Retinal pigment epithelial cell (primary cell): ENCODE measurements around the gene PEF1.
A peak's percentile ranks its signal among the peaks of the same experiment; 100 is the strongest.

Source experiments
- DNase-seq: peaks from one replicate; pipeline ENCODE4 v3.0.0-alpha.2; 2010; ENCODE audit warnings: low read depth
- H3K4me3 ChIP-seq: 2 replicates; pipeline ENCODE4 v1.5.1; 2011; ENCODE audit warnings: mild to moderate bottlenecking, low read length, control low read depth, moderate library complexity
- CTCF ChIP-seq: conservative IDR thresholded peaks from 2 replicates; pipeline ENCODE4 v1.5.1; 2011; ENCODE audit warnings: low read depth, low read length, control low read depth, inconsistent platforms

The PEF1 gene

GRCh38 chr1:31688233-31688918 is 43.7 kb upstream of the PEF1 start:
- TF ChIP-seq CTCF, result no peak
- no peak for DNase-seq
- no peak overlapping the region for H3K4me3 ChIP-seq

GRCh38 chr1:31687601-31688000 is 42.9 kb upstream of the PEF1 start:
- no peak for DNase-seq
- no peak for TF ChIP-seq CTCF
- no peak overlapping the region for H3K4me3 ChIP-seq

GRCh38 chr1:31685795-31686194 is 41.1 kb upstream of the PEF1 start:
- H3K4me3 ChIP-seq, result no peak overlapping the region
- TF ChIP-seq CTCF, result no peak
- no peak for DNase-seq

GRCh38 chr1:31683997-31684396 is 39.3 kb upstream of the PEF1 start:
- no peak for DNase-seq
- TF ChIP-seq CTCF, result peak; percentile 50
- no peak overlapping the region for H3K4me3 ChIP-seq

GRCh38 chr1:31681415-31681814 is 36.7 kb upstream of the PEF1 start:
- DNase-seq, result no peak
- TF ChIP-seq CTCF, result no peak
- H3K4me3 ChIP-seq, result no peak overlapping the region

GRCh38 chr1:31679676-31680230 is 35.1 kb upstream of the PEF1 start:
- no peak for DNase-seq
- TF ChIP-seq CTCF, result no peak
- no peak overlapping the region for H3K4me3 ChIP-seq

GRCh38 chr1:31679091-31679490 is 34.4 kb upstream of the PEF1 start:
- no peak for TF ChIP-seq CTCF
- DNase-seq, result no peak
- H3K4me3 ChIP-seq, result no peak overlapping the region
